Measurements from ENCODE around the gene CLDN8.
A peak's percentile ranks its signal among the peaks of the same experiment; 100 is the strongest.

CLDN8 gene

GRCh38 chr21:30216041-30216723, at the start of gene CLDN8:
CLDN8 (minus strand) TSS chr21:30216097; CDS start chr21:30215925, 172 bp downstream.
- Histone ChIP-seq H3K4me3 (ENCODE audit: low read length) (no peak within 1 kb of the TSS), H3K36me3 (ENCODE audit: control insufficient read depth, insufficient read depth, low read length) (no peaks in the 10 kb centered on the region), H3K9me3 (ENCODE audit: control insufficient read depth, insufficient read depth, low read length) (peaks cover 2% of the 10 kb centered on the region), H3K27me3 (ENCODE audit: control insufficient read depth, insufficient read depth, low read length) (no peaks in the 10 kb centered on the region), H3K4me1 (ENCODE audit: control insufficient read depth, insufficient read depth, low read length) (no peaks in the 10 kb centered on the region), H3K27ac (ENCODE audit: low read length) (no peak within 1 kb of the TSS)
- DNase-seq (ENCODE audit: low read depth, low spot score), result no peak
- WGBS (ENCODE audit: insufficient coverage, insufficient read length), result no CpG with 5 or more reads among the region's 5 CpGs

DNA sequence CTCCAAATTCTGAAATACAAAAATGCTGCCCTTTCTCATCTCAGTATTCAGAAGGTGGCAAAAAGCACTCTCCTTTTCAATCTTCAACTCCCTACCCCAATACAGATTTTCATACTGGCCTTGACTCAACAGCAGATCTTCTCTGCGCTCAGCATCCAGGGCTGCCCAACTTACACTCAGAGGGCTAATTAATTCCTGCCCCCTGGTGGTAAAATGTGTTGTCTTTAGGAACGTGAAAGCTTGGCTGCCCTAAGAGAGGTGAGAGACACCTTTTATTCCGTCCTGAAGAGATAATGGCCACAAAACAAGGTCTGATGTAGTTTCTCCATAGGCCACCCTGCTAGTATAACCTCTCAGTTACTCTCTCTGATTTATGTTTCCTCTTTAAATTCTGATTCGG, 41.9 kb upstream of the CLDN8 start:
- Histone ChIP-seq H3K36me3 (ENCODE audit: control insufficient read depth, insufficient read depth, low read length) (no peaks in the 10 kb centered on the region), H3K4me3 (ENCODE audit: low read length) (no peak overlapping the region), H3K27ac (ENCODE audit: low read length) (no peak overlapping the region), H3K9me3 (ENCODE audit: control insufficient read depth, insufficient read depth, low read length) (0 out of 2 replicates have a peak, but pooled peaks cover 3% of the 10 kb centered on the region), H3K27me3 (ENCODE audit: control insufficient read depth, insufficient read depth, low read length) (no peaks in the 10 kb centered on the region), H3K4me1 (ENCODE audit: control insufficient read depth, insufficient read depth, low read length) (no peaks in the 10 kb centered on the region)
- peak; percentile 9 for DNase-seq (ENCODE audit: low read depth, low spot score)
- WGBS (ENCODE audit: insufficient coverage, insufficient read length), result no CpG with 5 or more reads among the region's 4 CpGs

DNA sequence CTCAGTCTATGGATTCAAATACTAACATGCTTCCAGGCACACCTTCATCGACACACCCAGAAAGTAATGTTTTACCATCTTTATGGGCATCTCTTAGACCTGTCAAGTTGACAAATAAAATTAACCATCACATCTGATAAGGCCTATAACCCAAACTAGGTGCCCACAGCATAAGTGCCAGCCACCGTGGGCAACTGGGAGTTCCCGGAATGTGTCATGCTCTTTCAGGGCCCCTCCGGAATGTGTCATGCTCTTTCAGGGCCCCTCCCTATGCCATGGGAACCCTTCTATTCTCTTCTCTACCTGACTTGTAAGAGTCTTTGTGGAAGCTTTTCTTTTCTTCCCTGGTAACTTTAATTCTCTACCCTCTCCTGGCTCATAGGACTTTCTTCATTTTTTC, 40.2 kb upstream of the CLDN8 start:
- Histone ChIP-seq H3K4me3 (ENCODE audit: low read length) (no peak overlapping the region), H3K4me1 (ENCODE audit: control insufficient read depth, insufficient read depth, low read length) (no peaks in the 10 kb centered on the region), H3K27me3 (ENCODE audit: control insufficient read depth, insufficient read depth, low read length) (no peaks in the 10 kb centered on the region), H3K36me3 (ENCODE audit: control insufficient read depth, insufficient read depth, low read length) (no peaks in the 10 kb centered on the region), H3K9me3 (ENCODE audit: control insufficient read depth, insufficient read depth, low read length) (peaks cover 2% of the 10 kb centered on the region; the same call in 1 of the 2 replicates), H3K27ac (ENCODE audit: low read length) (no peak overlapping the region)
- DNase-seq (ENCODE audit: low read depth, low spot score), result no peak
- WGBS (ENCODE audit: insufficient coverage, insufficient read length), result no CpG with 5 or more reads among the region's 4 CpGs

DNA sequence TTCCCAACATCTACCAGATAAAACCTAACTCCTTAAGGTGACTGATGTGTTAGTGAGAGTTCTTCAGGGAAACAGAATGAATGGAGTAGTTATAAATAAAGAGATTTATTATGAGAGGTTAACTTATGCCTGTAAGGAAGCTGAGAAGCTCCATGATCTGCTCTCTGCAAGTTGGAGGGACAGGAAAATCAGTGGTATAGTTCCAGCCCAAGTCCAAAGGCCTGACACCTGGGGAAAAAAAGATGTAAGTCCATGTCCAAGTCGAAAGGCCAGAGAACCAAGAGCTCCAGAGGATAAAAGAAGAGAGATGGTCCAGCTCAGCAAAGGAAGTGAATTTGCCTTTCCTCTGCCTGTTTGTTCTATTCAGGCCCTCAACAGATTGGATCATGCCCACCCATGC, 39.8 kb upstream of the CLDN8 start:
- WGBS (ENCODE audit: insufficient coverage, insufficient read length), result no CpG with 5 or more reads among the region's 1 CpG
- Histone ChIP-seq H3K27me3 (ENCODE audit: control insufficient read depth, insufficient read depth, low read length) (no peaks in the 10 kb centered on the region), H3K36me3 (ENCODE audit: control insufficient read depth, insufficient read depth, low read length) (no peaks in the 10 kb centered on the region), H3K4me1 (ENCODE audit: control insufficient read depth, insufficient read depth, low read length) (no peaks in the 10 kb centered on the region), H3K9me3 (ENCODE audit: control insufficient read depth, insufficient read depth, low read length) (peaks cover 2% of the 10 kb centered on the region; the same call in 1 of the 2 replicates), H3K27ac (ENCODE audit: low read length) (no peak overlapping the region), H3K4me3 (ENCODE audit: low read length) (no peak overlapping the region)
- DNase-seq (ENCODE audit: low read depth, low spot score), result no peak

DNA sequence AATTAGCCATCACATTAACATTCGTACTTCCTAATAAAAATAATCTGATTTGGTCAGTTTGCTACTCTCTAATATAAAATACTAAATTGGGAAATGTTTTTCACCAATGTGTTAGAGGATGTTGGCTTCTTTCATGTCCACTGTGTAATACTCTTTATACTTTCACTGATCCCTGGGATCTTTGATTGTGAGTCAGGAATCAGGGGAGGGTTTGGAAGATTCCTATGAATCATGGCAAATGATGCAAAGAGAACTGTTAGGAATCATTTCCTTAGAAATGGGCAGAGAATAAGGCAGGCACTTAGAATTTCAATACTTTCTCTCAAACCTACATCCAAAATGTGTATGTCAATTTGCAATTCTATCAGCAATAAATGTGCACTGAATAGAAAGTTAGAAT, 35.9 kb upstream of the CLDN8 start:
- Histone ChIP-seq H3K36me3 (ENCODE audit: control insufficient read depth, insufficient read depth, low read length) (no peaks in the 10 kb centered on the region), H3K4me1 (ENCODE audit: control insufficient read depth, insufficient read depth, low read length) (no peaks in the 10 kb centered on the region), H3K9me3 (ENCODE audit: control insufficient read depth, insufficient read depth, low read length) (no peaks in the 10 kb centered on the region; the same call in 1 of the 2 replicates), H3K27ac (ENCODE audit: low read length) (no peak overlapping the region), H3K27me3 (ENCODE audit: control insufficient read depth, insufficient read depth, low read length) (no peaks in the 10 kb centered on the region), H3K4me3 (ENCODE audit: low read length) (no peak overlapping the region)
- WGBS (ENCODE audit: insufficient coverage, insufficient read length), result no CpG with 5 or more reads among the region's 1 CpG
- DNase-seq (ENCODE audit: low read depth, low spot score), result no peak

- Histone ChIP-seq H3K9me3 (ENCODE audit: control insufficient read depth, insufficient read depth, low read length) (no peaks in the 10 kb centered on the region; the same call in 1 of the 2 replicates), H3K27me3 (ENCODE audit: control insufficient read depth, insufficient read depth, low read length) (no peaks in the 10 kb centered on the region), H3K36me3 (ENCODE audit: control insufficient read depth, insufficient read depth, low read length) (no peaks in the 10 kb centered on the region), H3K4me1 (ENCODE audit: control insufficient read depth, insufficient read depth, low read length) (no peaks in the 10 kb centered on the region), H3K4me3 (ENCODE audit: low read length) (no peak overlapping the region), H3K27ac (ENCODE audit: low read length) (no peak overlapping the region)
- WGBS (ENCODE audit: insufficient coverage, insufficient read length), result no CpG with 5 or more reads among the region's 3 CpGs
- no peak for DNase-seq (ENCODE audit: low read depth, low spot score)
Measured at GRCh38 chr21:30249936-30250335, 34.0 kb upstream of the CLDN8 start.

- no peaks in the 10 kb centered on the region for H3K36me3 ChIP-seq (ENCODE audit: control insufficient read depth, insufficient read depth, low read length)
- no peak overlapping the region for H3K4me3 ChIP-seq (ENCODE audit: low read length)
- no peak overlapping the region for H3K27ac ChIP-seq (ENCODE audit: low read length)
- no peak for DNase-seq (ENCODE audit: low read depth, low spot score)
- H3K4me1 ChIP-seq (ENCODE audit: control insufficient read depth, insufficient read depth, low read length), result no peaks in the 10 kb centered on the region
- H3K9me3 ChIP-seq (ENCODE audit: control insufficient read depth, insufficient read depth, low read length), result no peaks in the 10 kb centered on the region; the same call in 1 of the 2 replicates
- no peaks in the 10 kb centered on the region for H3K27me3 ChIP-seq (ENCODE audit: control insufficient read depth, insufficient read depth, low read length)
- 100% methylated on average over 2 of the region's 9 CpGs for WGBS (ENCODE audit: insufficient coverage, insufficient read length)
Measured at GRCh38 chr21:30248844-30249243, 32.9 kb upstream of the CLDN8 start.

GRCh38 chr21:30245061-30245460, 29.2 kb upstream of the CLDN8 start:
- Histone ChIP-seq H3K27me3 (ENCODE audit: control insufficient read depth, insufficient read depth, low read length) (no peaks in the 10 kb centered on the region), H3K27ac (ENCODE audit: low read length) (no peak overlapping the region), H3K4me3 (ENCODE audit: low read length) (no peak overlapping the region), H3K36me3 (ENCODE audit: control insufficient read depth, insufficient read depth, low read length) (no peaks in the 10 kb centered on the region), H3K4me1 (ENCODE audit: control insufficient read depth, insufficient read depth, low read length) (no peaks in the 10 kb centered on the region), H3K9me3 (ENCODE audit: control insufficient read depth, insufficient read depth, low read length) (peaks cover 1% of the 10 kb centered on the region; the same call in 1 of the 2 replicates)
- no peak for DNase-seq (ENCODE audit: low read depth, low spot score)

DNA sequence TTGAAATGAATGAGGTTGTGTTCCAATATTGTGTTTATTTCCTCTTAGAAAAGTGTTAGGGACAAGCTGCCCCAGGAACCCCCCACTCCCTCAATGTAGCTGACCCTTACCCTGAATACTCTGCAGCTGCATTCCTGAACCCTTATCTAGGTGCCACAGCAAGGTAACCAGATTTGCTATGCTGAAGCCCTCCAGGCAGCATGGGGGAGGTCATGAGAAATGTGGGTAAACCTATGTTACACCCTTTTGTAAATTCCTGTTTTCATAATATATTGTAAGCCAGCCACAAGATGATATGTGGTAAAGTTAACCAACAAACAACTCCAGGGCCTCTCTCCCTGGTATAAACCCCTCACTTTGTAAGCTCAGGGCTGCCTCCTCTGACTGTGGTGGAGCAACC, 27.8 kb upstream of the CLDN8 start:
- peaks cover 1% of the 10 kb centered on the region; the same call in 1 of the 2 replicates for H3K9me3 ChIP-seq (ENCODE audit: control insufficient read depth, insufficient read depth, low read length)
- no peak overlapping the region for H3K27ac ChIP-seq (ENCODE audit: low read length)
- H3K27me3 ChIP-seq (ENCODE audit: control insufficient read depth, insufficient read depth, low read length), result no peaks in the 10 kb centered on the region
- no peaks in the 10 kb centered on the region for H3K4me1 ChIP-seq (ENCODE audit: control insufficient read depth, insufficient read depth, low read length)
- H3K36me3 ChIP-seq (ENCODE audit: control insufficient read depth, insufficient read depth, low read length), result no peaks in the 10 kb centered on the region
- DNase-seq (ENCODE audit: low read depth, low spot score), result no peak
- H3K4me3 ChIP-seq (ENCODE audit: low read length), result no peak overlapping the region

- no peak overlapping the region for H3K27ac ChIP-seq (ENCODE audit: low read length)
- no peaks in the 10 kb centered on the region for H3K27me3 ChIP-seq (ENCODE audit: control insufficient read depth, insufficient read depth, low read length)
- H3K4me3 ChIP-seq (ENCODE audit: low read length), result no peak overlapping the region
- H3K4me1 ChIP-seq (ENCODE audit: control insufficient read depth, insufficient read depth, low read length), result no peaks in the 10 kb centered on the region
- H3K36me3 ChIP-seq (ENCODE audit: control insufficient read depth, insufficient read depth, low read length), result no peaks in the 10 kb centered on the region
- H3K9me3 ChIP-seq (ENCODE audit: control insufficient read depth, insufficient read depth, low read length), result peaks cover 1% of the 10 kb centered on the region; the same call in 1 of the 2 replicates
- WGBS (ENCODE audit: insufficient coverage, insufficient read length), result no CpG with 5 or more reads among the region's 3 CpGs
- DNase-seq (ENCODE audit: low read depth, low spot score), result no peak
Measured at GRCh38 chr21:30240661-30241060, 24.8 kb upstream of the CLDN8 start.

- WGBS (ENCODE audit: insufficient coverage, insufficient read length), result no CpG with 5 or more reads among the region's 1 CpG
- H3K36me3 ChIP-seq (ENCODE audit: control insufficient read depth, insufficient read depth, low read length), result no peaks in the 10 kb centered on the region
- H3K9me3 ChIP-seq (ENCODE audit: control insufficient read depth, insufficient read depth, low read length), result no peaks in the 10 kb centered on the region; the same call in 1 of the 2 replicates
- H3K27me3 ChIP-seq (ENCODE audit: control insufficient read depth, insufficient read depth, low read length), result no peaks in the 10 kb centered on the region
- no peak overlapping the region for H3K4me3 ChIP-seq (ENCODE audit: low read length)
- DNase-seq (ENCODE audit: low read depth, low spot score), result no peak
- H3K4me1 ChIP-seq (ENCODE audit: control insufficient read depth, insufficient read depth, low read length), result no peaks in the 10 kb centered on the region
- H3K27ac ChIP-seq (ENCODE audit: low read length), result no peak overlapping the region
Measured at GRCh38 chr21:30238168-30238567, 22.3 kb upstream of the CLDN8 start.
